GM21367 (cell line): ENCODE data around the gene ANAPC2.
A peak's percentile ranks its signal among the peaks of the same experiment; 100 is the strongest.

Experiments
- ATAC-seq: cut with Tn5 transposase; IDR thresholded peaks from one replicate; pipeline ENCODE4 v1.9.1; 2021; ENCODE audit not compliant: unreplicated experiment

ANAPC2 gene

DNA sequence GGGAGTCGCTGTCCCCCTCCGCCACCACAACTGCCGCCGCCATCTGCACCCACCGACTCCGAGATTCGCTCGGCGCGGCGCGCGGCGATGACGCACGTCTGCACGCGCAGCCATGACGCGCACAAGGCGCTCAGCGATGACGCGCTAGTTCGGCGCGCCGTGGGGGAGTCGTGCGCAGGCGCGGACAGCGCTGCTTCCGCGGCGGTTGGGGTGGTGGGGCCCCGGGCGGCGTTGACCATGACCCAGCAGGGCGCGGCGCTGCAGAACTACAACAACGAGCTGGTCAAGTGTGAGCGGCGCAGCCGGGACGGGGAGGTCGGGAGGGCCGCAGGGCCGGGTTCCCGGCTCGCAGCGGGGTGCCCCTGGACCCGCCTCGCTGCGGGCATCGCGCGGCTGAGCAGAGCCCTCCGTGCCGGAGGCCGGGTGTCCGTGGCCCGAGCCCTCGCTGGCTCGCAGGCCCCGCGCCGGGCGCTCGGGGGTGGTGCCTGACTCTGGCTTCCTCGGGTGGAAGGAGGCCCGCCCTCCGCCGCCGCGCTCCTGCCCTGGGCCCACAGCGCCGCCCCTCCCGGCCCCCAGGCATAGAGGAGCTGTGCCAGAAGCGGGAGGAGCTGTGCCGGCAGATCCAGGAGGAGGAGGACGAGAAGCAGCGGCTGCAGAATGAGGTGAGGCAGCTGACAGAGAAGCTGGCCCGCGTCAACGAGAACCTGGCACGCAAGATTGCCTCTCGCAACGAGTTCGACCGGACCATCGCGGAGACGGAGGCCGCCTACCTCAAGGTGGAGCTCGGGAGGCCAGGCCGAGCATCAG lies at the start of gene ANAPC2, which contains the start of gene SSNA1:
Gene ANAPC2, minus strand, starts transcription at position 71 of the 807 bp plus-strand sequence. Its CDS starts 28 bp downstream, at position 43.
Gene SSNA1, plus strand, starts transcription at position 187 of the 807 bp plus-strand sequence. Its CDS starts 51 bp downstream, at position 238.
- ATAC-seq, result peak; percentile 55

DNA sequence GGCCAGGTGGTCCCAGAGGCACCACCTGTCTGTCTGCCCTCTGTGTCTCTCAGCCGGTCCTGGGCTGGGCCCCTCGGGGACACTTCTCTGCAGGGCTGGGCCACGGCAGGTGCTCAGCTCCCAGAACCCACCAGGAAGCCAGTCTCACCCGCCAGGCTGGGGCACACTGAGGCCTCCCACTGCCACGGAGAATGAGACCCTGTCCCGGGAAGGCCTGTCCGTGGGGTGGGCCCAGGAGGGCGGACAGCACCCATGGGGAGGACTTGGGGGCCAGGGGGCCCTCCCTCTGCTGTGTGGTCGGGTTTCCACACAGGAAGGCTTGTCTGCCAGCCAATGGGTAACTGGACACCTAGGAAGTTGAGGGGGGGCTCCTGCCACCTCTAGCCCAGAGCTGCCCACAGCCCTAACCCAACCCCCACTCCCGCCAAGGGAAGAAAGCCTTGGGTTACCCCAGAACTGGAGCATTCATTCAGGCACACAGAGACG lies 48.6 kb upstream of the ANAPC2 start:
- no peak for ATAC-seq

DNA sequence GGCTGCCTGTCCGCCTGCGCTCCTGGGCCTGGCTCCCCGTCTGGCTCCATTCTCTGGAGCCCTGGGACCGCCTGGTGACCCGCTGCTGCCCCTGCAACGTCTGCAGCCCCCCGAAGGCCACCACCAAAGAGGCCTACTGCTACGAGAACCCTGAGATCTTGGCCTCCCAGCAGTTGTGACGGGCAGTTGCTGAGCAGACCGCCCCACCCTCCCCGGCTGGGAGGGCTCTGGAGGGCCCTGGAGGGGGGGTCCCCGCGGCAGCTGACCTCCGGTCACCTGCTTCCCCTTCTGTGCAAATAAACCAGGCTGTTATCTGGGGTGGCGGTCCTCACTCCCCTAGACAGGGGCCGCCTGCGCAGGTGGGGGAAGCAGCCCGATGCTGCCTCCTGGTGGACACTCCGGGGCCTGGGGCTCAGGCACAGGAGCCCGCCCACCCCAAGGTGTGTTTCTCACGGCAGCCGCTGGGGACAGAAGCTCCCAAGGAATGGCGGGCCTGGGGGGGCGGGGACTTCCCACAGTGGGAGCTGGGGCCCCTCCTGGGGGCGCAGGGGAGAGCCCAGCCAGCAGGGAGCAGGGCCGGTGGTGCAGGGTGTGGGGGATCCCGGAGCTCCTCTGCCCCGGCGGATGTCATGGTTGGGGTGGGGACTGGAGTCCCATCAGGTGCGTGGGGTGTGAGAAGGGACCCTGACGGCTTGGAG lies 48.0 kb upstream of the ANAPC2 start:
- ATAC-seq, result no peak

GRCh38 chr9:137235424-137236237 lies 47.3 kb upstream of the ANAPC2 start:
- no peak for ATAC-seq

DNA sequence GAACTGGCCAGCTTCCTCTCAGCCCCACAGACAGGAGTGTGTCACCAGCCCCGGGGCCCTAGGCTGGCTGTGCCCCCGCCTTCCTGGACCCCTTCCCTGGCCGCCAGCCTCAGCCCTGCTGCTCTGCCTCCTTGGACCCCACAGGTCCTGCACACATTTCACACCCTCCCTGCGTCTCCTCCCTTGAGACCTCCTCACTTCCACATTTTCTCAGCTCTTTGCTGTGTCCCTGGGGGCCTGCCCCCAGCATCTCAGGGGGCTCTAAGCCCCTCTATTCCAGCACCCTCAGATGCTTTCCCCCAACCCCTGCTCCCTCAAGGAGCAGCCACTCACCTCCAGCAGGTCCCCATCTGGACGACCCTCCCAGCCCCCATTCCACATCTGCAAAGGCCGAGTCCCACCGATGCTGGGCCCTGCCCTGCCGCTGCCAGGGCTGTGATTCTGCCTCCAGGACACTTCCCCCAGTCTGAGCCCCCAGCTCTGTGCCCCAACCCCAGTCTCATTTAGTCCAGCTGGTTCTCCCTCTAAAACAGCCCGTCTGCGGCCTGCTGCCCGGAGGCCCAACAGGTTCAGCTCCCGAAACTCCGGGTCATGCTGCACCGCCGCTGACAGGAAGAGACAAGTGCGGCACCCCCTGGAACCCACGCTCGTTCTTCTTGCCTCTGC lies 46.5 kb upstream of the ANAPC2 start:
- ATAC-seq, result no peak

DNA sequence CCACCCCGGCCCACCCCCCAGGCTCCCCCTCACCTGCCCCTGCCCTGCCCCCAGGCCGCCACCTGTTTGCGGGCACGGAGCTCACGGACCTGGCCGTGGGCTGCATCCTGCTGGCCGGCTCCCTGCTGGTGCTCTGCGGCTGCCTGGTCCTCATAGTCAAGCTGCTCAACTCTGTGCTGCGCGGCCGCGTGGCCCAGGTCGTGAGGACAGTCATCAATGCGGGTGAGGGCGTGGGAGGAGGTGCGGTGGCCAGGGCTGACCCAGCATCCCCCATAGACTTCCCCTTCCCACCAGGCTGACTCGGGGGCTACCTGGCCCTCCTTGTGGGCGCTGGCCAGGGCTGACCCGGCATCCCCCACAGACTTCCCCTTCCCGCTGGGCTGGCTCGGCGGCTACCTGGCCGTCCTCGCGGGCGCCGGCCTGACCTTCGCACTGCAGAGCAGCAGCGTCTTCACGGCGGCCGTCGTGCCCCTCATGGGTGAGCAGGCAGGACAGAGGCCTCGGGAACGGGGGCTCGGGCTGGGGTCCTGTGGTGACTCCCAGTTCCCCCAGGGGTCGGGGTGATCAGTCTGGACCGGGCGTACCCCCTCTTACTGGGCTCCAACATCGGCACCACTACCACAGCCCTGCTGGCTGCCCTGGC lies 45.8 kb upstream of the ANAPC2 start:
- ATAC-seq, result no peak

DNA sequence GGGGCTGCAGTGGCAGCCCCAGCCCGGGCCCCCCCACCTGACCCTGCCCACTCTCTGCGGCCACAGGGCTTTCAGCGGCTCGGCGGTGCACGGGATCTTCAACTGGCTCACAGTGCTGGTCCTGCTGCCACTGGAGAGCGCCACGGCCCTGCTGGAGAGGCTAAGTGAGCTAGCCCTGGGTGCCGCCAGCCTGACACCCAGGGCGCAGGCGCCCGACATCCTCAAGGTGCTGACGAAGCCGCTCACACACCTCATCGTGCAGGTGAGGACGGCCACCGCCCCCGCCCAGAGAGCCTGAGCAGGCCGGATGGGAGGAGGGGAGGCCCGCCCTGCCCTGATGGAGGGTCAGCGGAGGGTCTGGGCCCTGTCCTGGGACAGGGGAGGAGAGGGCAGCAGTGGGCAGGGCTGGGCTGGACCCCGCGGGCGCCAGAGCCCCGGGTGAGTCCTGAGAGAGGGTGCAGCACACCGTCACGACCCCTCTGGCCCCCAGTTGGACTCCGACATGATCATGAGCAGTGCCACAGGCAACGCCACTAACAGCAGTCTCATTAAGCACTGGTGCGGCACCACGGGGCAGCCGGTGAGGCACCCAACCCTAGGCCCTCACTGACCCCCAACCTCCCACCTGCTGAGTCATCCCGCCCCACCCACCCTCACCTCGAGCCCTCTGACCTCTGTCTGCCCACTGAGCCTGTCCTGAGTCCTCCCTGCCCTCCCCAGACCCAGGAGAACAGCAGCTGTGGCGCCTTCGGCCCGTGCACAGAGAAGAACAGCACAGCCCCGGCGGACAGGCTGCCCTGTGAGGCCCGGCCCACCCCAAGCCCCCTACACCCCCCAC lies 45.0 kb upstream of the ANAPC2 start:
- no peak for ATAC-seq

GRCh38 chr9:137232510-137232909 lies 44.1 kb upstream of the ANAPC2 start:
- ATAC-seq, result no peak

GRCh38 chr9:137232101-137232500 lies 43.7 kb upstream of the ANAPC2 start:
- no peak for ATAC-seq

- ATAC-seq, result no peak
These were observed 43.1 kb upstream of the ANAPC2 start for GRCh38 chr9:137231372-137232039.

GRCh38 chr9:137230705-137231371 lies 42.5 kb upstream of the ANAPC2 start, which contains the start of gene SLC34A3:
Gene SLC34A3 (plus strand): TSS chr9:137230901. CDS start chr9:137231703, 802 bp downstream.
- no peak for ATAC-seq

DNA sequence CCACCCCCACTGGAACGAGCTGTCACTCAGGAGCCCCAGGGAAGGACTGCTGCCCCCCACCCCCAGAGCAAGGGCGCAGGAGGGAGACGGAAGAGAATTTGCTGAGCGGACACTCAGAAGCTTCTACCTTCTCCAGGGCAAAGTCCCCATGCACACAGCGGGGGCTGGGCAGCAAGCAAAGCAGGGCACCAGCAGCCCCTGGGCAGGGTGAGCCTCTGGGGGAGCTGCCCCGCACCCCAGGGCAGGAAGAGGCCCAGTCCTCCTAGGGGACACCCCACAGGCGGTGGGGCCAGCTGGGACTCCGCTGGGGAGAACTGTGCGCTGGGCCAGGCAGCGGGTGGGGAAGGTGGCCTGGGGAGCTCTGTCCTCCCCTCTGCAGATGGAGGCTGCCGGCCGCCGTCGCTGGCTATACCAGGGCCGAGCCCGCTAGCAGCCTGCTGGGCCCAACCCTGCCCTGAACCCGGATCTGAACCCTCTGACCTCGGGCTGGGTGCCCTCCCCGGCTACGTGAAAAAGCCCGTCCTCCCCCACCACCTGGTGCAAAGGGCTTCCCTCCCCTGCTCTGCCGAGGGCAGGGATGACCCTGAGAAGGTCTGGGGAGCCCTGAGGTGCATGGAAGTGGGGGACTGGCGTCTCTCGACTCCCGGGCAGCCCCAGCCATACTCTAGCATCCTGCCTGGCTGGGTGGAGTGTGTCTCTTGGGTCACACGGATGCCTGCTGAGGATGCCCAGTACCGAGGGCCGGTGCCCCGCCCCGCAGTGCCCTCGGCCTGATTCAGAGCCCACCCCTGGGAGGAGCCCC lies 41.7 kb upstream of the ANAPC2 start:
- no peak for ATAC-seq

DNA sequence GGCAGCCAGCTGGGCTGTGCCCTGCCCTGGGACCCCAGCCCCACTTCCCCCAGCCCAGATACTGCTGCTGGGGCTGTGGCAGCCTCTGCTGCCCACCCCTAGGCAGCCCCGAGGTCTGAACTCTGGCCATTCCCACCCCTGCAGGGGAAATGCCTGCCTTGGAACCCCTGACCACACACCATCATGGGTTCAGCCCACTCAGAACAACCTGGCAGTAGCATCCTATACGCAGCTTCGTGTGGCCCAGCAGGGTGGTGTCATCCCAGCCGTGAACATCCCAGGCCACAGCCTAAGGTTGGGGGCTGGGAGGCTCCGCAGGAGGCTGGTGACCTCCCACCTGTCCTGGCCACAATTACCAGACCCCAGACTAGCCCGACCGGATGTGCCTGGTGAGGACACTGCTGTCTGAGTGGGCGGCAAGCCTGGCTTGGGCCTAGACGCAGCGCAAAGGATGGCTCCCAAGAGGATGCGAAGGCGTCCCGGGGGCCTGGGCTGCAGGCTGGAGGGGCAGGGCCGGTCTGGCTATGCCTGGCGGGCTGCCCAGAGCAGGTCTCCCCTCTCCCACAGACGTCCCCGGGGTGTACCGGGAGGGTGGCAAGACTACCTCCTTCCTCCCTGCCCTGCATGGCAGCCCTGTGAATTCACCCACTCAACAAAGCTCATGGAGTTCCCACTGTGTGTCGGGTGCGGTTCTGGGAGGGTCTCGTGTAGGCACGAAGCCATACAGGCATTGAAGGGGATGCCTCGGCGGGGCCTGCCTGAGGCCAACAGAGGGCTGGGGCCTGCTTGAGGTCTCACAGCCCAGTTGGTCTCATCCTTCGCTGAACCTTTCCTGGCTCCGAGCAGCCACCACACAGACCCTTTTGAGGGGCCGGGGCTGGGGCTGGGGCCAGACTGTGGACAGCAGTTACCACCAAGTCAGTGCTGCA lies 40.9 kb upstream of the ANAPC2 start:
- no peak for ATAC-seq

- ATAC-seq, result no peak
These were observed 40.2 kb upstream of the ANAPC2 start for GRCh38 chr9:137228506-137228967.

- ATAC-seq, result no peak
These were observed 39.6 kb upstream of the ANAPC2 start for GRCh38 chr9:137227853-137228505.
